Endodermal cell (in vitro differentiated cells): ENCODE measurements around the gene ZFAND4. TPM values are rescaled to one million over a fixed set of nuclear protein-coding genes. Genes with fewer than 3 reads are reported as not detected.

Experiments
- DNase-seq: peaks from one replicate; pipeline ENCODE4 v3.0.0-alpha.2; 2017
- H3K27ac ChIP-seq: 2 replicates; pipeline ENCODE4 v1.5.1; 2013; ENCODE audit warnings: mild to moderate bottlenecking, low read depth, low read length, moderate library complexity
- H3K27me3 ChIP-seq: 2 replicates; pipeline ENCODE4 v1.6.1; 2013; ENCODE audit warnings: mild to moderate bottlenecking, low read length, moderate library complexity; ENCODE audit not compliant: insufficient read depth, control insufficient read depth, poor library complexity, severe bottlenecking
- H3K36me3 ChIP-seq: 2 replicates; pipeline ENCODE4 v1.7.0; 2013; ENCODE audit warnings: mild to moderate bottlenecking, low read length, moderate library complexity; ENCODE audit not compliant: control insufficient read depth, insufficient read depth
- H3K4me1 ChIP-seq: one replicate; pipeline ENCODE4 v1.7.0; 2013; ENCODE audit warnings: low read length; ENCODE audit not compliant: control insufficient read depth, insufficient read depth
- H3K4me3 ChIP-seq: 2 replicates; pipeline ENCODE4 v1.5.1; 2013; ENCODE audit warnings: mild to moderate bottlenecking, low read length, moderate library complexity
- H3K9ac ChIP-seq: 2 replicates; pipeline ENCODE4 v1.6.1; 2013; ENCODE audit warnings: mild to moderate bottlenecking, low read length, moderate library complexity; ENCODE audit not compliant: poor library complexity, severe bottlenecking; ENCODE audit errors: extremely low read depth
- H3K9me3 ChIP-seq: 2 replicates; pipeline ENCODE4 v1.6.1; 2013; ENCODE audit warnings: mild to moderate bottlenecking, low read length, moderate library complexity; ENCODE audit not compliant: control insufficient read depth
- H3K27ac Mint-ChIP-seq: 2 replicates; pipeline ENCODE4 v1.8.0; 2020; ENCODE audit warnings: mixed read lengths
- H3K27me3 Mint-ChIP-seq: 2 replicates; pipeline ENCODE4 v1.8.0; 2021; ENCODE audit warnings: mild to moderate bottlenecking, mixed read lengths; ENCODE audit not compliant: insufficient read depth
- H3K36me3 Mint-ChIP-seq: 2 replicates; pipeline ENCODE4 v1.8.0; 2020; ENCODE audit warnings: low read depth, mixed read lengths
- H3K4me1 Mint-ChIP-seq: 2 replicates; pipeline ENCODE4 v1.8.0; 2020; ENCODE audit warnings: mixed read lengths
- H3K4me3 Mint-ChIP-seq: 2 replicates; pipeline ENCODE4 v1.8.0; 2020; ENCODE audit warnings: mild to moderate bottlenecking, moderate library complexity, mixed read lengths
- H3K9me3 Mint-ChIP-seq: 2 replicates; pipeline ENCODE4 v1.8.0; 2020; ENCODE audit warnings: mild to moderate bottlenecking, mixed read lengths
- WGBS, 2 experiments: methylation state at CpG; one replicate each; pipeline versions ENCODE4 v1.1.5 to v1.1.7; 2013; ENCODE audit warnings: missing lambda C conversion rate in 2 of 2, mixed read lengths in 1 of 2; ENCODE audit not compliant: insufficient coverage in 1 of 2, insufficient read length in 1 of 2; 5-methylcytosine and 5-hydroxymethylcytosine counted together
- total RNA-seq, 2 donors: library from RNA; stranded (reverse); fragmentation: NEBNext Ultra II Directional in 1 of 2; extraction: Animal tissue kit (Norgen Biotek cat#: 25700) in 1 of 2; gene quantifications; 2 replicates in 1 of 2; 3 replicates in 1 of 2; pipeline ENCODE4 v1.2.1, GENCODE V29; 2021
- TF ChIP-seq, protein P1 (sequence below): fragments of 200-600 bp; sonication (generic); conservative IDR thresholded peaks from 2 replicates; pipeline ENCODE4 v1.5.0; 2021; ENCODE audit warnings: antibody characterized with exemption, mild to moderate bottlenecking

ZFAND4 gene
- total RNA-seq, 2 donors from 2014 or later: 13.4 to 16.8 TPM

DNA sequence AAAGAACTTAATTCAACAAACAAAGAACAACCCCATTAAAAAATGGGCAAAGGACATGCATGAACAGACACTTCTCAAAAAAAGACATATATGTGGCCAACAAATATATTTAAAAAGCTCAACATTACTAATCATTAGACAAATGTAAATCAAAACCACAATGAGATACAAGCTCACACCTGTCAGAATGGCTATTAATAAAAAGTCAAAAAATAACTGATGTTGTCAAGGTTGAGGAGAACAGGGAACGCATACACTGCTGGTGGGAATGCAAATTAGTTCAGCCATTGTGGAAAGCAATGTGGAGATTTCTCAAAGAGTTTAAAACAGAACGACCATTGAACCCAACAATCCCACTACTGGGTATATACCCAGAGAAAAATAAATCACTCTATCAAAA lies 19.1 kb downstream of the ZFAND4 start:
- H3K36me3 Mint-ChIP-seq: peaks cover 4% of the 10 kb centered on the region
- no peak overlapping the region for H3K4me3 Mint-ChIP-seq
- Histone ChIP-seq H3K9ac (no peak overlapping the region), H3K9me3 (no peaks in the 10 kb centered on the region), H3K4me1 (no peaks in the 10 kb centered on the region), H3K4me3 (no peak overlapping the region), H3K36me3 (no peaks in the 10 kb centered on the region), H3K27me3 (no peaks in the 10 kb centered on the region), H3K27ac (no peak overlapping the region)
- no peaks in the 10 kb centered on the region for H3K9me3 Mint-ChIP-seq
- DNase-seq: no peak
- no peaks in the 10 kb centered on the region for H3K27me3 Mint-ChIP-seq
- 90% methylated on average over 2 of the region's 2 CpGs; no CpG with 5 or more reads in 1 of the 2 experiments for WGBS, 2 experiments
- TF ChIP-seq, protein P1, sequence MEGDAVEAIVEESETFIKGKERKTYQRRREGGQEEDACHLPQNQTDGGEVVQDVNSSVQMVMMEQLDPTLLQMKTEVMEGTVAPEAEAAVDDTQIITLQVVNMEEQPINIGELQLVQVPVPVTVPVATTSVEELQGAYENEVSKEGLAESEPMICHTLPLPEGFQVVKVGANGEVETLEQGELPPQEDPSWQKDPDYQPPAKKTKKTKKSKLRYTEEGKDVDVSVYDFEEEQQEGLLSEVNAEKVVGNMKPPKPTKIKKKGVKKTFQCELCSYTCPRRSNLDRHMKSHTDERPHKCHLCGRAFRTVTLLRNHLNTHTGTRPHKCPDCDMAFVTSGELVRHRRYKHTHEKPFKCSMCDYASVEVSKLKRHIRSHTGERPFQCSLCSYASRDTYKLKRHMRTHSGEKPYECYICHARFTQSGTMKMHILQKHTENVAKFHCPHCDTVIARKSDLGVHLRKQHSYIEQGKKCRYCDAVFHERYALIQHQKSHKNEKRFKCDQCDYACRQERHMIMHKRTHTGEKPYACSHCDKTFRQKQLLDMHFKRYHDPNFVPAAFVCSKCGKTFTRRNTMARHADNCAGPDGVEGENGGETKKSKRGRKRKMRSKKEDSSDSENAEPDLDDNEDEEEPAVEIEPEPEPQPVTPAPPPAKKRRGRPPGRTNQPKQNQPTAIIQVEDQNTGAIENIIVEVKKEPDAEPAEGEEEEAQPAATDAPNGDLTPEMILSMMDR: no peak
- H3K27ac Mint-ChIP-seq: no peak overlapping the region
- H3K4me1 Mint-ChIP-seq: peaks cover 4% of the 10 kb centered on the region

DNA sequence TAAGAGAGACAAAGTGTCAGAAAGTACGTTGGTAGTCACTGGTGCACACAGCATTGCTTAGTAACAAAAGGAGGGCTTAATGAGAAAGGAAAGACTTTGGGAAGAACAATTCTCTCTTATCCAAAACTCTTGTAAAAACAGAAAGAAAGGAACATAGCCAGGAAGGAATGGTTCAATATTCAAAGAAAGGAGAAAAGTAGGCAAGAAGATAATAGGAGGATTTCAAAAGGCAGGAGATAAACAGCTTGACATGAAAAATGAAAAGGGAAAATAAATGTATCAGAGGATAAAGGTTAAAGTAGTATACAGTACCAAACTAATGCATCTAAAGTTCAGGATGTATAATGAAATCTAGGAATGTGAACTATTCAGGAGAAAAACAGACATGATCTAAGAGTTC lies 20.1 kb downstream of the ZFAND4 start:
- H3K9me3 Mint-ChIP-seq: no peaks in the 10 kb centered on the region
- DNase-seq: no peak
- no peaks in the 10 kb centered on the region for H3K27me3 Mint-ChIP-seq
- H3K36me3 Mint-ChIP-seq: peaks cover 2% of the 10 kb centered on the region
- H3K9me3 ChIP-seq: no peaks in the 10 kb centered on the region
- H3K27ac Mint-ChIP-seq: no peak overlapping the region
- H3K27me3 ChIP-seq: no peaks in the 10 kb centered on the region
- H3K4me3 Mint-ChIP-seq: no peak overlapping the region
- H3K9ac ChIP-seq: no peak overlapping the region
- TF ChIP-seq, protein P1: no peak
- WGBS, 2 experiments: 94% methylated on average over 1 of the region's 1 CpG; no CpG with 5 or more reads in 1 of the 2 experiments
- no peaks in the 10 kb centered on the region for H3K4me1 ChIP-seq
- no peak overlapping the region for H3K4me3 ChIP-seq
- peaks cover 4% of the 10 kb centered on the region for H3K4me1 Mint-ChIP-seq
- H3K36me3 ChIP-seq: no peaks in the 10 kb centered on the region
- H3K27ac ChIP-seq: no peak overlapping the region

DNA sequence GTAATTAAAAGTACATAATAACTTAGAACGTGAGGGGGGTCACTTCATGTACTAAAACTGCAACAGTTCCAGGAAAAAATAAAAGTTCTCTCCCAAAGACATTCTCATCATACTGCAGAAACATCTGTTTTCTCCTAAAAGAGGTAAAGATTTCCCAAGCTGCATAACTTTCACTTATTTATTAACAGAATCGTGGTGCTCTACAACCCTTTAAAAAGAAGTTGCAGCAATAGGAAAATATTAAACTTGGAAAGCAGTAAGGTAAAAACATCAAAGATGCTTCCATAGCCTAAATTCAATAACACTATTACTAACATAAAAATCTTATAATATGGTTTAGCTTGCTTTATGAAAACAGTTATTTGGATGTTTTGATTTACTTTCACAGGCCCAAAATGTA lies 23.3 kb downstream of the ZFAND4 start:
- no peaks in the 10 kb centered on the region for H3K9me3 ChIP-seq
- no peaks in the 10 kb centered on the region for H3K4me1 ChIP-seq
- H3K27me3 ChIP-seq: no peaks in the 10 kb centered on the region
- H3K27ac ChIP-seq: no peak overlapping the region
- H3K9me3 Mint-ChIP-seq: no peaks in the 10 kb centered on the region
- H3K27ac Mint-ChIP-seq: no peak overlapping the region
- H3K4me1 Mint-ChIP-seq: no peaks in the 10 kb centered on the region
- H3K9ac ChIP-seq: no peak overlapping the region
- DNase-seq: no peak
- no peak overlapping the region for H3K4me3 Mint-ChIP-seq
- peaks cover 5% of the 10 kb centered on the region for H3K36me3 Mint-ChIP-seq
- no peaks in the 10 kb centered on the region for H3K36me3 ChIP-seq
- TF ChIP-seq, protein P1: no peak
- no peak overlapping the region for H3K4me3 ChIP-seq
- WGBS, 2 experiments: 58 to 100% methylated on average over 1 to 2 of the region's 2 CpGs
- no peaks in the 10 kb centered on the region for H3K27me3 Mint-ChIP-seq
